Thoracic aorta (tissue), 2 donors: Measurements from ENCODE around the gene MAML3. TPM values are rescaled to one million over a fixed set of nuclear protein-coding genes. Genes with fewer than 3 reads are reported as not detected.

Experiments
- ATAC-seq: fragments of 150-250 bp; one replicate; pipeline ENCODE4 v1.8.0; 2017; ENCODE audit warnings: low read depth; ENCODE audit not compliant: insufficient number of reproducible peaks, low FRiP score
- DNase-seq: peaks from one replicate; pipeline ENCODE4 v3.0.0-alpha.2; 2020; ENCODE audit warnings: low spot score
- H3K27ac ChIP-seq, 2 donors: fragments of 200-600 bp; sonication (generic); 1 replicate in 1 of 2; 2 replicates in 1 of 2; pipeline ENCODE4 v1.5.1; 2016; ENCODE audit warnings: mild to moderate bottlenecking in 2 of 2, moderate library complexity in 2 of 2
- H3K27me3 ChIP-seq: fragments of 200-600 bp; sonication (generic); replicated peaks from 2 replicates; pipeline ENCODE4 v1.6.0; 2016; ENCODE audit warnings: mild to moderate bottlenecking; ENCODE audit not compliant: insufficient read depth
- H3K36me3 ChIP-seq: fragments of 200-600 bp; sonication (generic); one replicate; pipeline ENCODE4 v1.5.1; 2016
- H3K4me1 ChIP-seq, 2 donors: fragments of 200-600 bp; sonication (generic); 1 replicate in 1 of 2; 2 replicates in 1 of 2; pipeline versions ENCODE4 v1.5.1 to v1.6.0; 2016; ENCODE audit warnings: low read depth in 2 of 2, mild to moderate bottlenecking in 1 of 2; ENCODE audit not compliant: control insufficient read depth in 1 of 2
- H3K4me3 ChIP-seq: fragments of 200-600 bp; sonication (generic); 2 replicates; pipeline ENCODE4 v1.5.1; 2016; ENCODE audit warnings: mild to moderate bottlenecking
- H3K9me3 ChIP-seq: fragments of 200-600 bp; sonication (generic); 2 replicates; pipeline ENCODE4 v1.5.1; 2016
- CTCF ChIP-seq: fragments of 200-600 bp; sonication (generic); IDR thresholded peaks from one replicate; pipeline ENCODE4 v1.5.1; 2019; ENCODE audit warnings: antibody characterized with exemption
- total RNA-seq, 2 donors: library from RNA; depleted of rRNA; stranded (reverse); fragments of >200 nt; gene quantifications; one replicate each; pipeline versions ENCODE4 v1.1.0 to v1.2.3, GENCODE V29; 2016

The MAML3 gene
- total RNA-seq, 2 donors from 2014 or later = 7.3 to 14.1 TPM

GRCh38 chr4:139744232-139744631 is 409.8 kb downstream of the MAML3 start:
- no peak for ATAC-seq
- Histone ChIP-seq H3K27me3 (no peaks in the 10 kb centered on the region), H3K4me1 (peaks cover 11 to 20% of the 10 kb centered on the region in 2 donors), H3K4me3 (no peak overlapping the region), H3K9me3 (no peaks in the 10 kb centered on the region), H3K36me3 (no peaks in the 10 kb centered on the region), H3K27ac (no peak overlapping the region)
- no peak for TF ChIP-seq CTCF
- DNase-seq = no peak

DNA sequence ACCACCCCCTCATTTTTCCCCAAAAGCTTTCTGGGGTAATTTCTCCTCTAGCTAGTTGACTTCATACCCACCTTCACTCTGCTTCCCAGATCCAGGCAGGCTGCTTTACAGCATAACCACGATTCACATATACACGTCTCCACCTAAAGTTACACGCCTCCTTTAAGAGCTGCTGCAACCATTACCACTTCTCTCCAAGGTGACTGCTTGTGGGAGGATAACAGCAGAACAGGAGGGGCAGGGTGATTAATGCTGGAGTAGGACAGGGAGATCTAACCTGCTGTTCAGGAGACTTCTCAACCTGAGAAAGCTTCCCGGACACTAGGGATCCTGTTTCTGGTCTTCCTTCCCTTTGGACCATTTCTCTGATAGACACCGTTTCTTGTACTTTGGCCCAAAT is 411.0 kb downstream of the MAML3 start:
- Histone ChIP-seq H3K27me3 (no peaks in the 10 kb centered on the region), H3K4me1 (peaks cover 11 to 16% of the 10 kb centered on the region in 2 donors), H3K27ac (no peak overlapping the region), H3K9me3 (no peaks in the 10 kb centered on the region), H3K4me3 (no peak overlapping the region), H3K36me3 (no peaks in the 10 kb centered on the region)
- DNase-seq (no peak), ATAC-seq (no peak)
- TF ChIP-seq CTCF = no peak

DNA sequence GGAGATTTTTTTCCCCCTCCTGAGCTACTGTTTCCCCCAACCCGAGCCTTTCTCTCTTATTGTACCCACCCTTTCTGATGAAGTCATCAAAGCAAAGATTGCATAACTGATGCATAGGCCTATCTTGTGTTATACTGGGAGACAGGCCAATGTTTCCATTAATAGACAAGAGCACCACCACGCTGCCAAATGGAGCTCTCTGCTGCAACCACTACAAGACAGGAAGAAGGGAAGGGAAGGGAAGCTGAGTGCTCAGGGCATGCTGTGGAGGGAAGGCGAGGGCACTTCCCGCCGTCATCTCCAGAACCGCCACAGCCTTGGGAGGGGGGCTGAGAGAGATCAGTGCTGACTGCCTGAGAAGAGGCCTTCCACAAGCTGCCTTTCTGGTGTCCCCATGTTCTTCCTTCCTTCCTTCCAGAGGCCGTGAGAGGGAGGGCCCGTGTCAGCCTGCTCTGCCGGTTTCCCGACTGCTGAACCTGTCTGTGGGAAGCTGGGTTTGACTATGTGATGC is 413.4 kb downstream of the MAML3 start:
- peak overlapping the region; percentile 38 for H3K4me3 ChIP-seq
- no peaks in the 10 kb centered on the region for H3K9me3 ChIP-seq
- no peaks in the 10 kb centered on the region for H3K36me3 ChIP-seq
- no peaks in the 10 kb centered on the region for H3K27me3 ChIP-seq
- DNase-seq (no peak), ATAC-seq (peak; percentile 76)
- no peak for TF ChIP-seq CTCF
- H3K4me1 ChIP-seq = peaks cover 11 to 27% of the 10 kb centered on the region in 2 donors
- peak overlapping the region; percentile 44 to 60 for H3K27ac ChIP-seq

GRCh38 chr4:139740121-139740520 is 413.9 kb downstream of the MAML3 start:
- Histone ChIP-seq H3K27me3 (no peaks in the 10 kb centered on the region), H3K9me3 (no peaks in the 10 kb centered on the region), H3K4me1 (peaks cover 11 to 27% of the 10 kb centered on the region in 2 donors), H3K27ac (peak overlapping the region; percentile 44 to 60), H3K36me3 (no peaks in the 10 kb centered on the region), H3K4me3 (peak overlapping the region; percentile 38)
- no peak for ATAC-seq
- TF ChIP-seq CTCF = no peak
- DNase-seq = no peak

- no peak for DNase-seq
- H3K4me1 ChIP-seq = peaks cover 11 to 34% of the 10 kb centered on the region in 2 donors
- TF ChIP-seq CTCF = no peak
- H3K27me3 ChIP-seq = no peaks in the 10 kb centered on the region
- no peak for ATAC-seq
- H3K4me3 ChIP-seq = no peak overlapping the region
- no peak overlapping the region for H3K27ac ChIP-seq
- no peaks in the 10 kb centered on the region for H3K9me3 ChIP-seq
- no peaks in the 10 kb centered on the region for H3K36me3 ChIP-seq
These were observed 415.0 kb downstream of the MAML3 start for GRCh38 chr4:139738846-139739613.
